Calu3 (cell line): Measurements from ENCODE around the gene SPATA18. TPM values are rescaled to one million over a fixed set of nuclear protein-coding genes. Genes with fewer than 3 reads are reported as not detected.
A peak's percentile ranks its signal among the peaks of the same experiment; 100 is the strongest.

ENCODE experiments used
- BruUV-seq: library from RNA; stranded (reverse); fragments of 400-500 nt; replicated peaks from 2 replicates; lab custom pipeline; 2021; lab: Mats Ljungman, UMichigan
- CTCF ChIA-PET: fragments of 300-600 bp; sonication (Branson Sonifier 250); formaldehyde crosslinking; loops from one replicate; lab custom pipeline; 2022; ENCODE audit warnings: antibody characterized with exemption; lab: Charles Lee
- DNase-seq: peaks from one replicate; pipeline ENCODE4 v3.0.0; 2022
- H3K27ac Mint-ChIP-seq: one replicate; pipeline ENCODE4 v1.8.0; 2022; ENCODE audit warnings: mixed read lengths; ENCODE audit not compliant: unreplicated experiment
- H3K27me3 Mint-ChIP-seq: one replicate; pipeline ENCODE4 v1.8.0; 2022; ENCODE audit warnings: mixed read lengths; ENCODE audit not compliant: unreplicated experiment
- H3K36me3 Mint-ChIP-seq: one replicate; pipeline ENCODE4 v1.8.0; 2022; ENCODE audit warnings: mild to moderate bottlenecking, moderate library complexity, mixed read lengths; ENCODE audit not compliant: insufficient read depth, unreplicated experiment
- H3K4me1 Mint-ChIP-seq: one replicate; pipeline ENCODE4 v1.8.0; 2022; ENCODE audit warnings: mild to moderate bottlenecking, low read depth, mixed read lengths; ENCODE audit not compliant: unreplicated experiment
- H3K4me3 Mint-ChIP-seq: one replicate; pipeline ENCODE4 v1.8.0; 2022; ENCODE audit warnings: mild to moderate bottlenecking, low read depth, moderate library complexity, mixed read lengths; ENCODE audit not compliant: unreplicated experiment
- H3K9me3 Mint-ChIP-seq: one replicate; pipeline ENCODE4 v1.8.0; 2022; ENCODE audit warnings: low read depth, mixed read lengths; ENCODE audit not compliant: unreplicated experiment
- intact Hi-C: fragments of 100-400 bp; cut with micrococcal nuclease; formaldehyde crosslinking; loops from one replicate; pipeline ENCODE4 v1.10.0; 2022; ENCODE audit not compliant: unreplicated experiment
- total RNA-seq: library from RNA; stranded (reverse); gene quantifications from 2 replicates; pipeline ENCODE4 v1.2.3, GENCODE V29; 2022
- TF ChIP-seq, protein P1 (sequence below): fragments of 200-600 bp; IDR thresholded peaks from one replicate; pipeline ENCODE4 v1.8.0; 2022; ENCODE audit warnings: antibody characterized with exemption; ENCODE audit not compliant: unreplicated experiment

The SPATA18 gene
- total RNA-seq, 1 experiment from 2014 or later = not detected

- Mint-ChIP-seq H3K27ac (no peak overlapping the region), H3K4me3 (peak overlapping the region; percentile 63), H3K9me3 (no peaks in the 10 kb centered on the region), H3K4me1 (no peaks in the 10 kb centered on the region), H3K27me3 (peaks cover 59% of the 10 kb centered on the region), H3K36me3 (peaks cover 4% of the 10 kb centered on the region)
- intact Hi-C loops = no loop called here
- CTCF ChIA-PET = no interaction called here
- peak; percentile 40 for DNase-seq
- TF ChIP-seq, protein P1, sequence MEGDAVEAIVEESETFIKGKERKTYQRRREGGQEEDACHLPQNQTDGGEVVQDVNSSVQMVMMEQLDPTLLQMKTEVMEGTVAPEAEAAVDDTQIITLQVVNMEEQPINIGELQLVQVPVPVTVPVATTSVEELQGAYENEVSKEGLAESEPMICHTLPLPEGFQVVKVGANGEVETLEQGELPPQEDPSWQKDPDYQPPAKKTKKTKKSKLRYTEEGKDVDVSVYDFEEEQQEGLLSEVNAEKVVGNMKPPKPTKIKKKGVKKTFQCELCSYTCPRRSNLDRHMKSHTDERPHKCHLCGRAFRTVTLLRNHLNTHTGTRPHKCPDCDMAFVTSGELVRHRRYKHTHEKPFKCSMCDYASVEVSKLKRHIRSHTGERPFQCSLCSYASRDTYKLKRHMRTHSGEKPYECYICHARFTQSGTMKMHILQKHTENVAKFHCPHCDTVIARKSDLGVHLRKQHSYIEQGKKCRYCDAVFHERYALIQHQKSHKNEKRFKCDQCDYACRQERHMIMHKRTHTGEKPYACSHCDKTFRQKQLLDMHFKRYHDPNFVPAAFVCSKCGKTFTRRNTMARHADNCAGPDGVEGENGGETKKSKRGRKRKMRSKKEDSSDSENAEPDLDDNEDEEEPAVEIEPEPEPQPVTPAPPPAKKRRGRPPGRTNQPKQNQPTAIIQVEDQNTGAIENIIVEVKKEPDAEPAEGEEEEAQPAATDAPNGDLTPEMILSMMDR = no peak
- no TSS peak for BruUV-seq
Observed at GRCh38 chr4:52051615-52052474, 741 bp downstream of the SPATA18 start.

DNA sequence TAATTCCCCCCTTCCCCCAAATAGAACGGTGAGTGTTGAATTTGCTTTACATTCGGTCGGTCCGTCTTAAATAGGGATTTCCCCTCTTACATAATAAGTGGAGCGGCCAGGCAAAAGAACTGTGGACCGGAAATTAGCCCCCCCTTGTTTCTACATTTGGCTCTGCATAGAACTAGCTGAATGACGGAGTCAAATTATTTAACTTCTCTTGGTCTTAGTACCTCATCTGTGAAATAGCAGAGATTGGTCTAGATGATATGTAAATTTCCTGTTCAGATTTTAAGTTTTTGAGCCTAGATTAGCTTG lies 1.3 kb downstream of the SPATA18 start:
- TF ChIP-seq, protein P1 = no peak
- no peaks in the 10 kb centered on the region for H3K9me3 Mint-ChIP-seq
- intact Hi-C loops = no loop called here
- no peaks in the 10 kb centered on the region for H3K4me1 Mint-ChIP-seq
- CTCF ChIA-PET = no interaction called here
- no peak overlapping the region for H3K27ac Mint-ChIP-seq
- no TSS peak for BruUV-seq
- H3K36me3 Mint-ChIP-seq = peaks cover 4% of the 10 kb centered on the region
- peaks cover 59% of the 10 kb centered on the region for H3K27me3 Mint-ChIP-seq
- DNase-seq = no peak
- H3K4me3 Mint-ChIP-seq = peak overlapping the region; percentile 63

DNA sequence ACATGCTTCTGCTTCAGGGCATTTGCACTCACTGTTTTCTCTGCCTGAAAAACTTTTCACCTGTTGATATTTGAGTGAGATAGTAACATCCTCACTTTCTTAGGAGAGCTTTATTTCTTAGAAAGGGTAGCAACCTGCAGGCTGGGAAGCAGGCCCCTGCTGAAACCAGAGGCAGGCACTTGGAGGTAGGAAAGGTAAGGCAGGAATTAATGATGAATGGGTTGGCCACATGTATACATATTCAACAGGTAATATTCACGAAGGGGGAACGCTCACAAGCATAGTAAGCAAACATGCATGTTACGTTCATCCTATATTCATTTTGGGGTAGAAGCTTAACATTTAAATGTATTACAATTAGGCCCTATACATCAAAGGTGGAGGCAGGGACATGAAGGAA lies 3.1 kb downstream of the SPATA18 start:
- H3K4me1 Mint-ChIP-seq = peaks cover 5% of the 10 kb centered on the region
- TF ChIP-seq, protein P1 = no peak
- intact Hi-C loops = no loop called here
- BruUV-seq = no TSS peak
- H3K27ac Mint-ChIP-seq = no peak overlapping the region
- CTCF ChIA-PET = no interaction called here
- no peaks in the 10 kb centered on the region for H3K9me3 Mint-ChIP-seq
- DNase-seq = no peak
- H3K4me3 Mint-ChIP-seq = no peak overlapping the region
- H3K36me3 Mint-ChIP-seq = peaks cover 4% of the 10 kb centered on the region
- H3K27me3 Mint-ChIP-seq = peaks cover 50% of the 10 kb centered on the region

- Mint-ChIP-seq H3K27ac (no peak overlapping the region), H3K4me3 (no peak overlapping the region), H3K27me3 (peaks cover 41% of the 10 kb centered on the region), H3K9me3 (no peaks in the 10 kb centered on the region), H3K4me1 (peaks cover 10% of the 10 kb centered on the region), H3K36me3 (no peaks in the 10 kb centered on the region)
- no peak for DNase-seq
- intact Hi-C loops = no loop called here
- TF ChIP-seq, protein P1 = no peak
- no TSS peak for BruUV-seq
- CTCF ChIA-PET = no interaction called here
Observed at GRCh38 chr4:52057196-52057595, 6.1 kb downstream of the SPATA18 start.
